DMS153 (cell line): ENCODE measurements around the gene HCAR2.
"Not testable (repeated sequence)": the region's sequence is repeated elsewhere in the genome, so short reads cannot be mapped to it uniquely, and the experiment has no call there.

Experiments used
- DNase-seq: peaks from one replicate; lab custom pipeline; 2025; lab: John Stamatoyannopoulos, UW

HCAR2 gene

DNA sequence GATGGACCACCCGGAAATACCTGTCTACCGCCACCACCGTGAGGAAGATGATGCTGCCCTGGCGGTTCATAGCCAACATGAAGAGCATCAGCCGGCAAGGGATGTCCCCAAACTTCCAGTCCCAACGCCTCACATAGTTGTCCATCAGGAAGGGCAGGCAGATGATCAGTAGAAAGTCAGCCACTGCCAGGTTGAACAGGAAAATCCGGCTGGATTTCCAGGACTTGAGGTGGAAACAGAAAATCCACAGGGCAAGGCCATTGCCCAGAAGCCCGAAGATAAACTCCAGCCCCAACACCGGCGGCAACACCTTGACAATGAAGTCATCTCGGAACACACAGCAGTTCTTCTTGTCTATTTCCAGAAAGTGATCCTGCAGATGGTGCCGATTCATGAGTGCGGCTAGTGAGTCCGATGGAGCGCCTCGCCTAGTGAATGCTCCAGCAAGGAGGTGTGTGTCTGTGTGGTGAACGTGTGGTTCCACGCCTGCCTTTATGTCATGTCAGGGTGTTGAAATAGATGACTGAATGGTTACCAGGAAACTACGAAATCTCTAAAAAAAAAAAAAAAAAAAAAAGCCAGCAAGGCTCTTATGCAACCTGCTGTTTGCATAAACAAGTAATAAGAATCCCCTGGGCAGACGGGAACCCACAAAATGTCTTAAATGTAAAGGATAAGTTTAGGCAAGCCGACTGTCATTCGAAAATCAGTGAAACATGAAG, at the start of gene HCAR2:
Gene HCAR2 (minus strand): TSS at position 468 of the 722 bp plus-strand sequence. CDS start 74 bp downstream, at position 394.
- DNase-seq = not testable (repeated sequence)

- DNase-seq = peak; percentile 98
Measured at GRCh38 chr12:122752464-122753318, 49.5 kb upstream of the HCAR2 start, which contains the start of gene DENR. Gene DENR (plus strand): TSS chr12:122752824. CDS start chr12:122753702, 878 bp downstream.

DNA sequence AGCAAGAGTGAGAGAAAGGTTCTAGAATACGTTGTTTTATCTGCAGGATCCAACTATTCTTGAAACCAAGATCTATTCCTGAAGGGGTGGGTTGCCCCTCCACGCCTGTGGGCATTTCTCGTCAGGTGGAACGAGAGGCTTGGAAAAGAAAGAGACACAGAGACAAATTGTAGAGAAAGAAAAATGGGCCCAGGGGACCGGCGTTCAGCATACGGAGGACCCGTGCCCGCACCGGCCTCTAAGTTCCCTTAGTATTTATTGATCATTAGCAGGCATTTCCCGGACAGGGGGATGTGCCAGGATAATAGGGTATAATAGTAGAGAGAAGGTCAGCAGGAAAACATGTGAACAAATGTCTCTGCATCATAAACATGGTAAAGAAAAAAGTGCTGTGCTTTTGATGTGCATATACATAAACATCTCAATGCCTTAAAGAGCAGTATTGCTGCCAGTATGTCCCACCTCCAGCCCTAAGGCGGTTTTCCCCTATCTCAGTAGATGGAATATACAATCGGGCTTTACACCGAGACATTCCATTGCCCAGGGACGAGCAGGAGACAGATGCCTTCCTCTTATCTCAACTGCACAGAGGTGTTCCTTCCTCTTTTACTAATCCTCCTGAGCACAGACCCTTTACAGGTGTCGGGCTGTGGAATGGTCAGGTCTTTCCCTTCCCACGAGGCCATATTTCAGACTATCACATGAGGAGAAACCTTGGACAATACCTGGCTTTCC, 47.8 kb upstream of the HCAR2 start:
- DNase-seq = not testable (repeated sequence)

DNA sequence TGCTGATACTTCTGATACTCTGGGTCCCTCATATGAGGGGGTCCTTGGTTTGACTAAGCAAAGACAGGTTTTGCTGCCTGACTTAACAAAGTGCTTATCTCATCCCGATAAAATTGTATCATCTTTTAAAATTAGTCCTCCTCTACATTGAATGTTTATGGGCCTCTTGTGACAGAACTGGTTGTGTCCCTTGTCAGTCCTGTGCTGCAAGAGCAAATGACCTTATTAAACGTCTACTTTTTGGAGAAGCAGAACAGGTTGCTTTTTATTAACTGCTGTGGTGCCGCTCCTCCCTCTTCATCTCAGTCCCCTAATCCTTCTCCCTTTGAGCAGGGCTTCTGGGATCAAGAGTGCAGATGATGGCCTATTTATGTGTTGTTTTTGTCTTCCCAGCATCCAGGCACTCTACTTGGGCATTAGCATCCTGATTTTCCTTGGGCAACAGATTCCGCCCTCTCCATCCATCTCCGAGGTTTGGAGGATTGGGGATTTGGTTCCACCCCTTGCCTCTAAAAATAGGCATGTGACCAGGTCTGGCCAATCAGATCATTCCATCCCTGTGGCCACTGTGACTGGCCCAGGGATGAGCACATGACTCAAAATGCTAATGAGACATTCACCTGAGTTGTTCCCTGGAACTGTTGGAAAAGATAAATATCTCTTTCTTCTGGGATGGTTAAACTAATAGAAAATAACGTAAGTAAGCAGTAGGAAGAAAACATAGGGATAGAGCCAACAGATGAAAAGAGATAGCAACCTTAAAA, 46.6 kb upstream of the HCAR2 start:
- DNase-seq = no peak

DNA sequence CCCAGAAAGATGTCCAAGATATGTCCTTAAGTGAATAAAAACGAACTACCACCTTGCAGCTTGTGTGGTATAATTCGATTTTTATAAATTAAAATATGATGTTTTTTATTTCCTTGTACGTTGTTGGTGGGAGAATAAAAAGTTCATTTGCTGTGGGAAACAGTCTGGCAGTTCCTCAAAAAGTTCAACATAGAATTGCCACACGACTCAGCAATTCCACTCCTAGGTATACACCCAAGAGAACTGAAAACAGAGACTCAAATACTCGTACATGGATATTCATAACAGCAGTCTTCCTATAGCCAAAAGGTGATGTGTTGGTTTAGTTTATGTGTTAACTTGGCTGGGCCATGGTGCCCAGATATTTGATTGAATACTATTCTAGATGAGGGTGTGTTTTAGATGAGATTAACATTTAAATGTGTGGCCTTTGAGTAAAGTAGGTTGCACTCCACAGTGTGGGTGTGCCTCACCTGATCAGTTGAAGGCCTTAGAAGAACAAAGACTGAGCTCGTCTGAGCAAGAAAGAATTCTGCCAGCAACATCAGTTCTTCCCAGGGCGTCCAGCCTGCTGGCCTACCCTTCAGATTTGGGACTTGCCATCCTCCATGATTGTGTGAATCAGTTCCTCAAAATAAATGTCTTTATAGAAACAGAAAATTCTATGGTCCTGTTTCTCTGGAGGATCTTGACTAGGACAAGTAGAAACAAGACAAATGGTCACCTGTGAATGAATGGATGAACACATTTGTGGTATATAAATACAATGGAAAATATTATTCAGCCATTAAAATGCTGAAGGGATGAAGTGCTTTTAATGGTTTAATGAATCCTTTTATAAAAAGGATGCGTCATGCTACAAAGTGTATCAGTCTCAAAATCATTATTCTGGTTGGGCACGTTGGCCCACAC, 44.3 kb upstream of the HCAR2 start:
- DNase-seq = no peak

GRCh38 chr12:122743895-122744525, 40.9 kb upstream of the HCAR2 start:
- DNase-seq = no peak

DNA sequence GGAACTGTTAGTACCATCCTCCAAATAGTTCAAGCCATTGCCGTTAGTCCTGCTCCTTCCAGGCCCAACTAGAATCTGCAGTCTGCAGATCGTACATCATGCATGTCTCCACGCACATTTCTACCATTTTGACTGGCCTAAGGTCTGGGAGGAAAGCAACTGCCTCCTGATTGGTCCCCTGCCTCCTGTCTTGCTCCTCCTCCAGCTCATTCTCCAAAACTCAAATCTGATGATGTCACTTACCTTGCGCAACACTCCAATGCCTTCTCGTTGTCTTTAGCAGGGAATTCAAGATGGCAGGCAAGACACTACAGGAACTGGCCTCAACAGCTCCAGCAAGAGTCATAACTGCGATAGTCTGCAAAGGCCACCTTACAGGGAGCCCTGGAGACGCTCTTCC, 37.2 kb upstream of the HCAR2 start:
- DNase-seq = no peak

DNA sequence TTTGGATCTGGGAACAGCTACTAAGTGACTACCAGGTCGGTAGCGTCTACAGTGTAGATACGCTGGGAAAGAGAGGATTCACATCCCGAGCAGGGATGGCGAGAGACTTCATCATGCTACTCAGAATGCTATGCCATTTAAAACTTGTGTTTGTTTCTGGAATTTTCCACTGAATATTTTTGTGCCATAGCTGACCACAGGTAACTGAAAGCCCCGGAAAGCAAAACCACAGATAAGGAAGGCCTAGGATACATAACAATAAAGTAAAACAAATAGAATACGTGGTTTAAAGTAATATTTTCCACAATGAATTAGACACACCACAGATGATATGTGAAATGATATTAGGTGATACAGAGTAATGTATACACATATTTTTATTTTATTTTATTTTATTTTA, 35.4 kb upstream of the HCAR2 start:
- no peak for DNase-seq

- no peak for DNase-seq
Measured at GRCh38 chr12:122732611-122733010, 29.5 kb upstream of the HCAR2 start.

- DNase-seq = no peak
Measured at GRCh38 chr12:122732170-122732569, 29.0 kb upstream of the HCAR2 start.

DNA sequence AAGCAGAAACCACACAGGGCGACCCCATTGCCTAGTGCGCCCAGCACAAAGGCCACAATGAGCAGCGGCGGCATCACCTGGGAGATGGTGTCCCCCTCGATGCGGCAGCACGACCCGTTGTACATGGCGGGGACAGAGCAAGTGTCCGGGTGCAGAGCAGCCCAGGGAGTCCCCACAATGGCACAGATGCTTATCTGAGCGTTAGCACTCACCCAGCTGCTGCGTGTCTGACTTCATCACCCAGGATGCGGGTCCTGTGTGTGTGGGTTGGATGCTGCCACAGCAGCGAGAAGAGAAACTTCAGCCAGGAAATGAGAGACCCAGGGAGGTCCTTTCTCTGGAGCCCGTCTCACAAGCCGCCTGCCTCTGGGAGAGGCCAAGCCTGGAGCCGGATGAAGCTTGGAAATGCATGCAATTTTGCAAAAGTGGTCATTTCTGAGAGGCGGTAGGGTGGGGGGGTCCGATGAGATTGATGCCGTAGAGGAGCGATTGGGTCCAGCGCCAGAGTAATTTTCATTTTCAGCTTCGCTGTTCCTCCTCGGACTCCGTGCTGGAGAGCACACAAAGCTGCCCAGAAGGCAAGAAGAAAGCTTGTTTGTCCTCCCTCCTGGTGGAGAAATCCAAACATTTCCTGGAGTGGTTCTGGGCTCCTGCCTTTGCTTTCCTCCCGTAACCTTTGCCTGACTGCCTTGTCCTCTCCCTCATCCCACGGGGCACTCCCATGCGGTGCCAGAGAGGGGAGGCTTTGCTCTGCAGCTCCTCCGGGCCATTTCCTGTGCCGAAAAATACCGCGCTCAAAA, 27.3 kb upstream of the HCAR2 start, which contains the start of gene HCAR1:
Gene HCAR1 (minus strand): TSS at position 630 of the 800 bp plus-strand sequence. CDS start 505 bp downstream, at position 125.
- no peak for DNase-seq

DNA sequence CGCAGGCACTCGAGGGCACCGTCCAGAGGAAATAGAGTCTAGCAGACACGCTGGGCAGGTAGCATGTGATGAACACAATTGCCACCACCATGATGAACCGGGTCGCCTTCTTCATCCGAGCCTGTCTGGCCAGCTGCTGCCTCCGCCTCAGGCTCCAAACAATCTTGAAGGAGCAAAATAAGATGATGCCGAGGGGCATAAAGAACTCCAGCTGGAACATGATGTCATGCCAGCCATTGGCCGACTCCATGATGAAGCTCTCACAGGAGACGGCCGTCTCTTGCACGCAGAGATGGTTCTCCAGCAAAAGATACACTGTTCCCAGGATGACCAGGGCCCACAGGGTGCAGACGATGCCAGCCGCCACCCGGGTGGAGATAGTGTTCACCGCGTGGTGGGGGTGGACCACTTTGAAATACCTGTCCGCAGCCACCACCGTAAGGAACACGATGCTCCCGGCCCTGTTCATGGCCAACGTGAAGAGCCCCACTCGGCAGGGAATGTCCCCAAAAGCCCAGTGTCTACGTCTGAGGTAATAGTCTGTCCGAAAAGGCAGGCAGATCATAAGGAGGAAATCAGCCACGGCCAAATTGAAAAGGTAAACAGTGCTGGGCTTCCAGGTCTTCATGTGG, 26.5 kb upstream of the HCAR2 start:
- no peak for DNase-seq

DNA sequence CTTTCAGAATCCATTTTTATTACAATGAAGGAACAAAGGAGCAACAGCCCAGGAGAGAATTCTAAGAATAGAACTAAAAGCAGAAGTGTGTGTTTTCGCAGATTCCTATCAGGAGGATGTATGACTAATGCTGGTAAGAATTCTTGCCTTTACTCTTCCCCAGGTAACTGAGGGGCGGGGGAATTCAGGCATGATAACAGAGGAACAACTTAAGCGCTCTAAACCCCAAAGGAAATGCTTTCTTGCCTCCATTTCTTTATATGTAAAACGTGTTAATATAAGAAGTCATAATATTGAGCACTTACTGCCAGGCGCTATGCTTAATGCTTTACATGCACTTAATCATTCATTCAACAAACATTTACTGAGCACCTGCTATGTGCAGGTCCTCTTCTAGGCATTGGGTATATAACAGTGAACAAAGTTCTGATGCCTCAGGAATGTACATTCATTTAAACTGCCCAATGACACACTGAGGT, 23.0 kb upstream of the HCAR2 start:
- no peak for DNase-seq

DNA sequence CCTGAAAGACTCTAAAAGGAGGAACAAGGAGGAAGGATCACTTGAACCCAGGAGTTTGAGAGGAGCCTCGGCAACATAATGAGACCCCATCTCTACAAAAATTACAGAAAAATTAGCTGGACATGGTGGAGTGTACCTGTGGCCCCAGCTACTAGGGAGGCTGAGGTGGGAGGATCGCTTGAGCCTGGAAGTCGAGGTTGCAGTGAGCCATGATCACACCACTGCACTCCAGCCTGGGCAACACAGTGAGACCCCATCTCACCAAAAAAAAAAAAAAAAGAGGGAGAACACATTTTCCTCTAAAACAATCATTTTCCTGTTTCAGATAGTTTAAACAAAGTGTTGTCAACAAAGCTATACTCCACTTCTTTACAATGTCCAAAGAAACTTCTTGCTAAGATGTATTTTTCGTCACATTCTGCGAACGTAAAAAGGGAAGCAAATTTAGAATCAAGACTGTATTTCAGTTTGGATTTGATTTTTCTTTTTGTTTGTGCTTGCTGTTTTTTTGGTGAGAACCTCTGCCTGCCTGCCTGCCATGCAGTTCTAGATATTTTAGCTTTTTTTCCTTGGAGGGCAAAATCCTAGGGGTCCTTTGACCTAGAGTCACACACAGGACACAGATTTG, 22.4 kb upstream of the HCAR2 start:
- no peak for DNase-seq

DNA sequence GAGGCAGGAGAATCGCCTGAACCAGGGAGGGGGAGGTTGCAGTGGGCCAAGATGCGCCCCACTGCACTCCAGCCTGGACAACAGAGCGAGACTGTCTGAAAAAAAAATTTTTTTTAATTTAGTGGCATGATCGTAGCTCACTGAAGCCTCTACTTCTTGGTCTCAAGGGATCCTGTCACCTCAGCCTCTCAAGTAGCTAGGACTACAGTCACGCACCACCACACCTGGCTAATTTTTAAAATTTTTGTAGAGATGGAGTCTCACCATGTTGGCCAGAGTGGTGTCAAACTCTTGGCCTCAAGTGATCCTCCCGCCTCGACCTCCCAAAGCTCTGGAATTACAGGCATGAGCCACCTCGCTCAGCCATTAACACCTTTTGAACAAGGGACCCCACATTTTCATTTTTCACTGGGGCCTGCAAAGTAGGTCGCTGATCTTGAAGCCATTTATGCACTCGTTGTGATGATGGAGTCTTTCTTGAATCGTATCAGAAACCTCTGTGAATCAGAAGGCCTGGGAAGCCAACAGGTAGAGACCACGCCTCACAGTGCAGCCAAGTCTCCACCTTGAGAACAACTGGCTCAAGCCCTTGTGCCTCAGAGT, 21.6 kb upstream of the HCAR2 start:
- DNase-seq = no peak

DNA sequence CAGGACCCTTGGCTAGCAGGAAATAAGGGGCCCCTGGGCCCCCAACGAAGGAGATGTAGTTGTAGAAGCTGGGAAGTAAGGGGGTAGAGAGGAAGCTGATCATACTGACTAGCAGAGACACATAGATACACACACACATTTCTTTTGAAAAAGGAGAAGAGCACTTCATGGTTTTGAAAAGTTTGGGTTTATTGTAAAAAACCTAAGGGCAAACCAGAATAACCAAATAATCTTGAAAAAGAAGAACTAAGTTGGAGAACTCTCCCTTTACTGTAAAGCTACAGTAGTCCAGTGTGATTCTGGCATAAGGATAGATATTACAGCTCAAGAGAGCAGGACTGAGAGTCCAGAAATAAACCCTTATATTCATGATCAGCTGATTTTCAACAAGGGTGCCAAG, 19.2 kb upstream of the HCAR2 start:
- DNase-seq = no peak

DNA sequence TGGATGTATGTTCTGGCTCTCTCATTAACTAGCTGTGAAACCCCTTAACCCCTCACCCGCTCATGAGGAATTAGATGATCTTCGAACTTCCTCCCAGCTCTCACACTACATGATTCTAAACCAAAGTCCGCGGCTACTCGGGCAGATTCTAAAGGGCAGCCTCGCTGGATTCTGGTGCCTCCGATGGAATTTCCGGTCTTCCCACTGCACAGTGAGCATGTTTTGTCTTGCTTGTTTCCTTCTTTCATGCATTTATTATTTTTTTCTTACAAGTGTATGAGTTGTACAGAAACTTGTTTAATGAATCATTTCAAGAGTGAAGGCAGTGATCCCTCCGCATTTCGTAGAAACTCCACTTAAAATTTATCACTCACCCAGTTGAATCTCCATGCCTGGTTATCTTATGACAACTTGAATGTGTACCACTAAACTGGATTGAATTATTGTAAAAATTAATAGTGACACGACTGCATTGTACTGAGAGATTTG, 17.9 kb upstream of the HCAR2 start:
- no peak for DNase-seq
